ENCODE measurements around the gene ENAH. TPM values are rescaled to one million over a fixed set of nuclear protein-coding genes. Genes with fewer than 3 reads are reported as not detected.

The ENAH gene
- total RNA-seq, 2 donors from 2014 or later = 50.5 to 59.5 TPM

DNA sequence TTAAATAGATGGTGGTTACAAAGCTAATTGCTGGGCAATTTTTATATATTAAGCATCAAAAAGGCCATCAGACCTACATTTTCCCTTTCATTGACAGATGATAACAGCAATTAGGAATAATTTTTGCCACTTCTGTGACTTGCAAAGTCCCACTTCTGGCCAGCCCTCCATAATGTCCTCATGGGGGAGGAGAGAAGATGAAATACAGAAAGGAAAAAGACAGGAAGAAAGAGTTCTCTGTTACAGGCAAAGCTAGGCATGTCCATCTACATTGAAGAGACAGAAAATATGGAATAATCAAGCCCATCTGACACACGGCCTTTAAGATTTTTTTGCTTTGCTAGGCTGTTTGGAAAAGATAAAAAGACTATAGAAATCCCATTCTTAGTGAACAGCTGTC is 108.0 kb downstream of the ENAH start:
- Histone ChIP-seq H3K4me3 (no peak overlapping the region), H3K36me3 (no peaks in the 10 kb centered on the region), H3K4me1 (peaks cover 0 to 29% of the 10 kb centered on the region in 2 donors), H3K27me3 (no peaks in the 10 kb centered on the region), H3K27ac (no peak overlapping the region), H3K9me3 (no peaks in the 10 kb centered on the region)
- no peak for DNase-seq (ENCODE audit: low spot score)
- no peak for TF ChIP-seq CTCF (IDR thresholded peaks at IDR 0.05)

GRCh38 chr1:225544263-225544662 is 108.7 kb downstream of the ENAH start:
- Histone ChIP-seq H3K27me3 (no peaks in the 10 kb centered on the region), H3K4me1 (peaks cover 0 to 23% of the 10 kb centered on the region in 2 donors), H3K4me3 (no peak overlapping the region), H3K9me3 (no peaks in the 10 kb centered on the region), H3K36me3 (no peaks in the 10 kb centered on the region), H3K27ac (no peak overlapping the region)
- TF ChIP-seq CTCF (IDR thresholded peaks at IDR 0.05) = no peak
- no peak for DNase-seq (ENCODE audit: low spot score)

DNA sequence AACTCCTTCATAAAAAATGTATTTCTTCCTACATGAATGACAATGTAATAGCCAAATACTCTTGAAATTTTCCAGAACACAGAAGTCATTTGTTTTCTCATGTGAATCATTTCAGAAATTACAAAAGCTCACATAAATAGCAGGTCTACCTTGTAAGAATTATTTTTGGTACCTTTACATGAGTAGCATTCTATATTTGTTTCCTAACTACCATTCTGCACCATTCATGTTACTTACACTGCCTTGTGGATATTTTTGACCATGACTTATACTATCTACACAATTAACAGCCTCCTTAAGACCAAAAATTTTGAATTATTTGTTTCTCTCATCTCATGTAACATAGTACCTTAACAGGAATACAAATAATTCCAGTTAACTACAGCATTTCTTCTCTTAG is 109.6 kb downstream of the ENAH start:
- Histone ChIP-seq H3K4me3 (no peak overlapping the region), H3K36me3 (no peaks in the 10 kb centered on the region), H3K9me3 (no peaks in the 10 kb centered on the region), H3K4me1 (peaks cover 0 to 23% of the 10 kb centered on the region in 2 donors), H3K27ac (no peak overlapping the region), H3K27me3 (no peaks in the 10 kb centered on the region)
- no peak for DNase-seq (ENCODE audit: low spot score)
- TF ChIP-seq CTCF (IDR thresholded peaks at IDR 0.05) = no peak

GRCh38 chr1:225541383-225541782 is 111.5 kb downstream of the ENAH start:
- no peak for TF ChIP-seq CTCF (IDR thresholded peaks at IDR 0.05)
- Histone ChIP-seq H3K4me3 (no peak overlapping the region), H3K27ac (no peak overlapping the region), H3K36me3 (no peaks in the 10 kb centered on the region), H3K27me3 (no peaks in the 10 kb centered on the region), H3K9me3 (no peaks in the 10 kb centered on the region), H3K4me1 (peaks cover 0 to 23% of the 10 kb centered on the region in 2 donors)
- no peak for DNase-seq (ENCODE audit: low spot score)

DNA sequence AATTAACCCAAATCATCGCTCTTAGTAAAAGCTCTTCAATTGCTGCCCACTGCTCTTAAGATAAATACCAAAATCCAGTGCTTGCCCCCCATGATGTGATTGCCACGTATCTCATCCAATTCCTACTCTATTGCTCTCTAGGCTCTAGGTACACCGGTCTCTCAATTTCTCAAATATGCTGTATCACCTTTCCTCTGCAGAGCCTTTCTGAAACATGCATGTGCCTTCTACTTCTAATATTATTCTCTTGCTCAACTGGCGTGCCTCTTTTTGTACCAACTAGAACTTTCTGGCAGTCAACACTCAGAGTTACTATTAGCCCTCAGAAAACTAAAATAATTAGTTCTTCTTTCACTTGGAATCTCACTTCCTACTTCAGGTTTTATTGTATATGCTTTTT is 113.3 kb downstream of the ENAH start:
- no peaks in the 10 kb centered on the region for H3K27me3 ChIP-seq
- H3K27ac ChIP-seq = no peak overlapping the region
- DNase-seq (ENCODE audit: low spot score) = no peak
- no peak overlapping the region for H3K4me3 ChIP-seq
- no peaks in the 10 kb centered on the region for H3K36me3 ChIP-seq
- TF ChIP-seq CTCF (IDR thresholded peaks at IDR 0.05) = no peak
- H3K4me1 ChIP-seq = peaks cover 0 to 17% of the 10 kb centered on the region in 2 donors
- H3K9me3 ChIP-seq = no peaks in the 10 kb centered on the region

DNA sequence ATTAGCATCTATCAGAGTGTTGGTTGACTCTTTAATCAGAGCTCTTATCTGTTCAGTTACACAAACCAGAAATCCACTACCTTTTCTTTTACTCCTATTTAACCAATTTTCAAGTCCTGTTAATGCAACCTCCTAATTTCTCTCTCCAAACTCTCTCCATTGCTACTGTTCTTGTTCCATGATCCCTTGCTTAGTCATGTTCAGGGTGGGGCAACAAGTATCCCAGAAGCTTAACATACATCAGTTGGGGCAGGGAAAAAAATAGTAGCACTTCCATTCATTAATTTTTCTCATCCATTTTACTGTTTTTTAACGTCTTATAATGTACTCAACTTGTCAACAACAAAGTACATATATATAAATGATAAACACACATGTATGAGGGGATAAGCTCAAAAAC is 113.9 kb downstream of the ENAH start:
- peaks cover 0 to 12% of the 10 kb centered on the region in 2 donors for H3K4me1 ChIP-seq
- TF ChIP-seq CTCF (IDR thresholded peaks at IDR 0.05) = no peak
- H3K27me3 ChIP-seq = no peaks in the 10 kb centered on the region
- no peak overlapping the region for H3K4me3 ChIP-seq
- no peaks in the 10 kb centered on the region for H3K9me3 ChIP-seq
- H3K27ac ChIP-seq = no peak overlapping the region
- H3K36me3 ChIP-seq = no peaks in the 10 kb centered on the region
- no peak for DNase-seq (ENCODE audit: low spot score)
